ENCODE measurements around the gene DMRT2.

DMRT2 gene

GRCh38 chr9:1047591-1048230 is 2.4 kb upstream of the DMRT2 start:
- no peak for DNase-seq (ENCODE audit: low read depth in 2 of 2)

- DNase-seq (ENCODE audit: low read depth in 2 of 2) = no peak
These were observed 1.9 kb upstream of the DMRT2 start for GRCh38 chr9:1048231-1048619.

GRCh38 chr9:1048811-1049210 is 1.3 kb upstream of the DMRT2 start:
- DNase-seq (ENCODE audit: low read depth in 2 of 2) = no peak

- no peak for DNase-seq (ENCODE audit: low read depth in 2 of 2)
These were observed 516 bp upstream of the DMRT2 start for GRCh38 chr9:1049641-1050040.

- DNase-seq (ENCODE audit: low read depth in 2 of 2) = no peak
These were observed 1.0 kb downstream of the DMRT2 start for GRCh38 chr9:1051210-1051583.

- no peak for DNase-seq (ENCODE audit: low read depth in 2 of 2)
These were observed 1.6 kb downstream of the DMRT2 start for GRCh38 chr9:1051584-1052275.

GRCh38 chr9:1052365-1053281 is 2.5 kb downstream of the DMRT2 start:
- DNase-seq (ENCODE audit: low read depth in 2 of 2) = no peak

GRCh38 chr9:1053282-1053621 is 3.1 kb downstream of the DMRT2 start:
- no peak for DNase-seq (ENCODE audit: low read depth in 2 of 2)

GRCh38 chr9:1053986-1054425 is 3.8 kb downstream of the DMRT2 start:
- no peak for DNase-seq (ENCODE audit: low read depth in 2 of 2)

- DNase-seq (ENCODE audit: low read depth in 2 of 2) = no peak
These were observed 5.0 kb downstream of the DMRT2 start for GRCh38 chr9:1055166-1055565.

GRCh38 chr9:1057910-1058309 is 7.8 kb downstream of the DMRT2 start:
- no peak for DNase-seq (ENCODE audit: low read depth in 2 of 2)

- no peak for DNase-seq (ENCODE audit: low read depth in 2 of 2)
These were observed 8.8 kb downstream of the DMRT2 start for GRCh38 chr9:1058826-1059487.

- DNase-seq (ENCODE audit: low read depth in 2 of 2) = no peak
These were observed 15.0 kb downstream of the DMRT2 start for GRCh38 chr9:1065130-1065529.

- DNase-seq (ENCODE audit: low read depth in 2 of 2) = no peak
These were observed 20.5 kb downstream of the DMRT2 start for GRCh38 chr9:1070692-1071091.

- no peak for DNase-seq (ENCODE audit: low read depth in 2 of 2)
These were observed 21.6 kb downstream of the DMRT2 start for GRCh38 chr9:1071730-1072129.

- no peak for DNase-seq (ENCODE audit: low read depth in 2 of 2)
These were observed 23.3 kb downstream of the DMRT2 start for GRCh38 chr9:1073497-1073896.

- DNase-seq (ENCODE audit: low read depth in 2 of 2) = no peak
These were observed 27.5 kb downstream of the DMRT2 start for GRCh38 chr9:1077616-1078015.

- no peak for DNase-seq (ENCODE audit: low read depth in 2 of 2)
These were observed 33.3 kb downstream of the DMRT2 start for GRCh38 chr9:1083325-1083913.

GRCh38 chr9:1085086-1085485 is 34.9 kb downstream of the DMRT2 start:
- DNase-seq (ENCODE audit: low read depth in 2 of 2) = no peak

- DNase-seq (ENCODE audit: low read depth in 2 of 2) = no peak
These were observed 36.4 kb downstream of the DMRT2 start for GRCh38 chr9:1086517-1086916.

GRCh38 chr9:1087120-1087881 is 37.1 kb downstream of the DMRT2 start:
- DNase-seq (ENCODE audit: low read depth in 2 of 2) = no peak
